Astrocyte of the cerebellum (primary cell): ENCODE data around the gene H6PD.
A peak's percentile ranks its signal among the peaks of the same experiment; 100 is the strongest.

Experiments
- DNase-seq: peaks from one replicate; pipeline ENCODE4 v3.0.0-alpha.2; 2011; ENCODE audit warnings: low read depth
- H3K4me3 ChIP-seq: 2 replicates; pipeline ENCODE4 v1.5.1; 2011; ENCODE audit warnings: mild to moderate bottlenecking, low read depth, low read length, moderate library complexity
- CTCF ChIP-seq: IDR thresholded peaks from 2 replicates; pipeline ENCODE4 v1.5.1; 2012; ENCODE audit warnings: low read length, low read depth, moderate library complexity, mild to moderate bottlenecking; ENCODE audit errors: missing control alignments
- in situ Hi-C: cut with HindIII; loops from 2 replicates; pipeline ENCODE4 v1.10.0; 2017; ENCODE audit warnings: low sequenced_read_pairs

The H6PD gene

DNA sequence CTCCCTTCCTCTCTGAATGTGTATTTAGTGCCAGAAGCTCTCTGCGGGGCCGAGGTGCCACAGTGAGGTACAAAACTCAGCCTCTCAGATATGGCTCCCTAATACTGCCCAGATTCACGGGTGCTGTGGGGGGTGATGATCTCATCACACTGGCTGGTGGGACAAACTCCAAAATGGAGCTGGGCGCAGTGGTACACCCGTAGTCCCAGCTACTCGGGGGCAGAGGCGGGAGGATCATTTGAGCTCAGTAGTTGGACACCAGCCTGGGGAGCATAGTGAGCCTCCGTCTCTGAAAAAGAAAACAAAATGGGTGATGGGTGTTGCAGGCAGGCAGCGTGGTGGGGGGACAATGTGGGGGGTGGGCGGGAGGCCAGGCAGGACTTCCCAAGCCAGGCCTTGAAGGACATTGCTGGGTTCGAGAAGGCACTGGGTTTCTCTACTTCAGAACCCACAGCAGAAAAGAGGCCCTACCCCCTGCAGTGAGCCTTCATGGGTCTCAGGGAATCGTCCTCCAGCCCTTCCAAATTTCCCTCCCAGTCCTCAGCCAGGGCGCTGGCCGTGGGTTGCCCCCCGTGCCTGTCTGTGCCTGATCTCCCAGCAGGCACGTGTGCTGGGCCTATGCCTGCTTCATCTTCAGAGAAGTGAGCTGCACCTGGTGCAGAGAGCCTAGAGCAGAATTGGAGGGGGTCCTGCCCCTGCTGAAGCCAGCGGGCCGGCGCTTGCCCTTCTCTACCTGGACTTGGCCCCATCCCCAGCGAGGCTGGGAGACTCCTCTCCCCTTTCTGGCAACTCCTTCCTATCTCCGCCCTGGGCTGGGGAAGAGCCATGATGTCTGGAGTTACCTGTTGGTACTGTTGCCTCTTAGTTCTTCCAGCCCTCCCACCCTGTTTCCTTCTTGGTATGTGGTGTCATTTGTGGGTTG lies 14.0 kb downstream of the H6PD start:
- no peak for DNase-seq
- H3K4me3 ChIP-seq = no peak overlapping the region
- no peak for TF ChIP-seq CTCF
- in situ Hi-C loops = no loop called here

- in situ Hi-C loops = no loop called here
- no peak overlapping the region for H3K4me3 ChIP-seq
- TF ChIP-seq CTCF = no peak
- no peak for DNase-seq
These were observed 14.6 kb downstream of the H6PD start for GRCh38 chr1:9249263-9249533.

DNA sequence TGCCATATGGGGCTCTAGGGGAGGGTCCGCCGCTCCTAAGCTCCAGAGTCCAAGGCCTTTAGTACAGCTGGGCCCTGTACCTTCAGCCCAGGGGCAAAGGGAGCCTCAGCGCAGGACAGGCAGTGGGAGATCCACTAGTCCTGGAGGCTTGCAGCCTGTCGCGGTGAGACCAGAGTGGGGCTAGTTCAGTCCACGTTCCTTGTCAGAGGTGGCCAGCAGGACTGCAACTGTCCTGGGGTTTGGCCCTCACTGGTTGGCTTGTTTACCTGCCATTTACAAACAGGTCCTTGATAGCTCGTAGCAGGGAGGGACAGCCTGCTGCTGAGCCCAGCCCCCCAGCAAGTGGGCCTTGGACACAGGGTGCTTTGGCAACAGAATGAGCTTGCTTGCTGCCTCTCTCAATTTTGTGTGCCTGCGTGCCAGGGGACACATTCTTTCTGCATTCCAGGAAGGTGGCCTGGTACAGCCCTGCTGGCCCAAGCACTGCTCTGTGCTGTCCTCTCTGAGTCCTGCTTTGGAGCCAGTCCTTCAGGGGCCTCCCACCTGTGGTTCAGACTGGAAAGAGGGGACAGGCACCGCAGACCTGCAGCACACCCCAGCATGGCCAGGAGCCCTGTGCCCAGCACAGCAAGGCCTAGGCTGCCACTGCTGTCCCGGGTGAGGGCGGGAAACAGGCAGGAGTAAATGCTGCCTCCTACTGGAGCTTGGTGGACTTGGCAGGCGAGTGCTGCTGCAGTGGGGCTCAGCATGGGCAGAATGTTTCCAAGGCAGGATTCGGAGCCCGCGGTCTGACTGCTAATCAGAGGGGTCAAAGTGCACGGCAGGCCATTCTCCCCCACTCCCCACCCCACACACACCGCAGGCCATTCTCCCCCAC lies 15.2 kb downstream of the H6PD start:
- no peak for DNase-seq
- in situ Hi-C loops = loop anchor here (25.0 kb wide), 1 partner anchor 313 kb away; no protein-coding TSS in a partner anchor
- H3K4me3 ChIP-seq = no peak overlapping the region
- TF ChIP-seq CTCF = peak; percentile 60

DNA sequence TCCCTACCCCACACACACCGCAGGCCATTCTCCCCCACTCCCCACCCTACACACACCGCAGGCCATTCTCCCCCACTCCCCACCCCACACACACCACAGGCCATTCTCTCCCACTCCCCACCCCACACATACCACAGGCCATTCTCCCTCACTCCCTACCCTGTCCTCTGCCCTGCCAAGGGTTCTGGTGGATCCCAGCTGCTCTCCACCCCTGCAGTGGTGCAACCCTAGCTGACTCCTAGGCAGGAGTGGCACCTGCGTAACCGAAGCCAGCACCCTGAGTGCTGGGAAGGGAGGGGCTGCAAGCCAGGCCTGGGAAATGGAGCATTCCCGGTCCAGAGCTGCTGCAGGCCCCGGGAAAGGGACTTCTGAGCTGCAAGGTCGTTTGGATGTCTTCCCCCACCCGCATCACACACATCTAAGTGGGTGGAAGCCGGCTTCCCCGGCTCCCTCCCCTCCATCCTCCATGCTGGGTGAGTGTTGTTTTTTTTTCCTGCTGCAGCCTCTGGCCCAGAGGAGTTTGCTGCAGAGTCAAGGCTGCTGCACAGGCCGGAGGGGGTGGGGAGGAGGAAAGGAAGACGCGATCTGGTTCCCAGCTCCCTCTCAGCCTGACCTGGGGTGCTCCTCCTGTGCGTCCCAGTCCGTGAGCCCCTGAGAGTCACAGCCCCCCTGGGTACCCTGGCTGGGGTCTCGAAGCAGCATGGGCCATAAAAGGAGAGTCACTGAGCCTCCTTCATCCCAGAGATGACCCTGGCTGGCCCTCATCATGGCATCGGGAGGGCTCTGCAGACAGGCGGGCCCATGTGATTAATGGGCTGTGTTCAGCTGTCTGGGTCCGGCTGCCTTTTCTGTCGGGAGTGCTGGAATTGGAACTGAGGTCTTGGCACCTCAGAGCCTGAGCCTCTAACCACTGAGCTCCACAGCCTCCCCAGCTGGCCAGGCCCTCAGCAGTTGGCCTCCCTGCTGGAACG lies 16.1 kb downstream of the H6PD start:
- no peak for TF ChIP-seq CTCF
- DNase-seq = no peak
- in situ Hi-C loops = loop anchor here (25.0 kb wide), 1 partner anchor 312 kb away; no protein-coding TSS in a partner anchor
- no peak overlapping the region for H3K4me3 ChIP-seq

- in situ Hi-C loops = loop anchor here (25.0 kb wide), 1 partner anchor 311 kb away; no protein-coding TSS in a partner anchor
- no peak for DNase-seq
- TF ChIP-seq CTCF = no peak
- no peak overlapping the region for H3K4me3 ChIP-seq
These were observed 16.9 kb downstream of the H6PD start for GRCh38 chr1:9251501-9251900.
